ENCODE results near the gene ABHD17C. TPM values are rescaled to one million over a fixed set of nuclear protein-coding genes. Genes with fewer than 3 reads are reported as not detected.

The ABHD17C gene
- total RNA-seq, 1 experiment from 2014 or later = 42.2 TPM

DNA sequence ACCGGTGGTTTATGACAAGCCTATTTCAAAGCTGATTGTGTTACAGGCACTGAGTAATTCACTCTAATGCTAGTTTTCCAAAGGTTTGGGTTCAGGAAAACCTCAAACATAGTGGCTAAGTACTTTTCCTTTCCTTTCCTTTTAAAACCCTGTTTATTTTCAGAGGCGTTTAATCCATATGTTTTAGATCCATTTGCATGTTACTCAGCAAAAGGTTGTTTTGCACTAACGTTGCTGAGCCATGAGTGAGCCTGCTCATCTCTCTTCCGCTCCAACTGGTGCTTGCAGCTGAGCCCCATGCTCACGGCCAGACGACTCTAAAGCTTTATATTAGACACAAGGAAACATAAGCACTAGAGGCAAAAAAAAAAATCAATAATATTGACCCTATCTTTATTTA lies 93.4 kb downstream of the ABHD17C start:
- no peak overlapping the region for H3K4me2 ChIP-seq
- intact Hi-C loops (cut with micrococcal nuclease; ENCODE audit: unreplicated experiment) = no loop called here
- no peak overlapping the region for H3K27ac ChIP-seq
- BruUV-seq (replicated peaks) = no TSS peak
- H3K4me1 ChIP-seq (replicated peaks; ENCODE audit: insufficient read depth) = peaks cover 6% of the 10 kb centered on the region; the same call in 1 of the 2 replicates
- no peaks in the 10 kb centered on the region for H3K79me2 ChIP-seq (ENCODE audit: low read depth)
- no peaks in the 10 kb centered on the region for H3K9me2 ChIP-seq (ENCODE audit: insufficient read depth)
- POLR2A ChIA-PET (ENCODE audit: unreplicated experiment) = no interaction called here
- DNase-seq = no peak
- no peaks in the 10 kb centered on the region for H3K27me3 ChIP-seq (ENCODE audit: insufficient read depth, low read depth)
- TF ChIP-seq, protein P1, sequence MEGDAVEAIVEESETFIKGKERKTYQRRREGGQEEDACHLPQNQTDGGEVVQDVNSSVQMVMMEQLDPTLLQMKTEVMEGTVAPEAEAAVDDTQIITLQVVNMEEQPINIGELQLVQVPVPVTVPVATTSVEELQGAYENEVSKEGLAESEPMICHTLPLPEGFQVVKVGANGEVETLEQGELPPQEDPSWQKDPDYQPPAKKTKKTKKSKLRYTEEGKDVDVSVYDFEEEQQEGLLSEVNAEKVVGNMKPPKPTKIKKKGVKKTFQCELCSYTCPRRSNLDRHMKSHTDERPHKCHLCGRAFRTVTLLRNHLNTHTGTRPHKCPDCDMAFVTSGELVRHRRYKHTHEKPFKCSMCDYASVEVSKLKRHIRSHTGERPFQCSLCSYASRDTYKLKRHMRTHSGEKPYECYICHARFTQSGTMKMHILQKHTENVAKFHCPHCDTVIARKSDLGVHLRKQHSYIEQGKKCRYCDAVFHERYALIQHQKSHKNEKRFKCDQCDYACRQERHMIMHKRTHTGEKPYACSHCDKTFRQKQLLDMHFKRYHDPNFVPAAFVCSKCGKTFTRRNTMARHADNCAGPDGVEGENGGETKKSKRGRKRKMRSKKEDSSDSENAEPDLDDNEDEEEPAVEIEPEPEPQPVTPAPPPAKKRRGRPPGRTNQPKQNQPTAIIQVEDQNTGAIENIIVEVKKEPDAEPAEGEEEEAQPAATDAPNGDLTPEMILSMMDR (conservative IDR thresholded peaks at IDR 0.05) = no peak
- no peak for TF ChIP-seq EZH2 (IDR thresholded peaks at IDR 0.05; ENCODE audit: low read depth)
- no peak overlapping the region for H3K4me3 ChIP-seq
- no peaks in the 10 kb centered on the region for H4K20me1 ChIP-seq (ENCODE audit: insufficient read depth)
- H2AFZ ChIP-seq = no peak overlapping the region
- H3K36me3 ChIP-seq (ENCODE audit: low read depth) = peaks cover 21% of the 10 kb centered on the region; the same call in 1 of the 2 replicates
- H3F3A ChIP-seq (ENCODE audit: insufficient read depth, low read depth) = no peaks in the 10 kb centered on the region
- no peaks in the 10 kb centered on the region for H3K9me3 ChIP-seq (ENCODE audit: insufficient read depth, low read depth)
- CTCF ChIA-PET = no interaction called here

DNA sequence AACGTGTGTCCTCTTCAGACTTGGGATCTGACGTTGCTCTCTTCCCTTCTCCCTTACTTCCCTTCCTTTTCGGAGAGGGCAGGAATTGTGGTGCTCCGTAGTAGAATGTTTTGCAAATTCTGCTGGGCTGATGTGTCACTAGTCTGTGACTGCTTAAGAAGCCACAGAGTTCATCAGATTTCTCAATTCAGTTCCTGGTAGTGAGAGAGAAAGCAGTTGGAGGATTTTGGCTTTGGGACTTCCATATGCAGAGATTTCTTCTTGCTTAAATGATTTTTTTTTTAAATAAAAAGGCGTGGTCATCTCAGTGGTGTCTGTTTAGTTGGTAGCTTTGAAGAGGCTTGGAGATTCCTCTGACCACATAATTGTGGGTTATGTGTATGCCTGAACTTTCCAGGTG lies 94.2 kb downstream of the ABHD17C start:
- Histone ChIP-seq H3K79me2 (ENCODE audit: low read depth) (no peaks in the 10 kb centered on the region), H3K9me2 (ENCODE audit: insufficient read depth) (no peaks in the 10 kb centered on the region), H3K4me1 (replicated peaks; ENCODE audit: insufficient read depth) (peaks cover 6% of the 10 kb centered on the region; the same call in 1 of the 2 replicates), H3K9me3 (ENCODE audit: insufficient read depth, low read depth) (no peaks in the 10 kb centered on the region), H3K36me3 (ENCODE audit: low read depth) (peaks cover 16% of the 10 kb centered on the region; the same call in 1 of the 2 replicates), H2AFZ (no peak overlapping the region), H4K20me1 (ENCODE audit: insufficient read depth) (no peaks in the 10 kb centered on the region), H3K4me3 (no peak overlapping the region), H3F3A (ENCODE audit: insufficient read depth, low read depth) (no peaks in the 10 kb centered on the region), H3K4me2 (no peak overlapping the region), H3K27ac (no peak overlapping the region), H3K27me3 (ENCODE audit: insufficient read depth, low read depth) (no peaks in the 10 kb centered on the region)
- no TSS peak for BruUV-seq (replicated peaks)
- ChIA-PET POLR2A (ENCODE audit: unreplicated experiment) (no interaction called here), CTCF (no interaction called here)
- peak in 1 of 2 experiments; percentile 41 for DNase-seq
- TF ChIP-seq, protein P1 (conservative IDR thresholded peaks at IDR 0.05) = no peak
- no peak for TF ChIP-seq EZH2 (IDR thresholded peaks at IDR 0.05; ENCODE audit: low read depth)
- intact Hi-C loops (cut with micrococcal nuclease; ENCODE audit: unreplicated experiment) = no loop called here

DNA sequence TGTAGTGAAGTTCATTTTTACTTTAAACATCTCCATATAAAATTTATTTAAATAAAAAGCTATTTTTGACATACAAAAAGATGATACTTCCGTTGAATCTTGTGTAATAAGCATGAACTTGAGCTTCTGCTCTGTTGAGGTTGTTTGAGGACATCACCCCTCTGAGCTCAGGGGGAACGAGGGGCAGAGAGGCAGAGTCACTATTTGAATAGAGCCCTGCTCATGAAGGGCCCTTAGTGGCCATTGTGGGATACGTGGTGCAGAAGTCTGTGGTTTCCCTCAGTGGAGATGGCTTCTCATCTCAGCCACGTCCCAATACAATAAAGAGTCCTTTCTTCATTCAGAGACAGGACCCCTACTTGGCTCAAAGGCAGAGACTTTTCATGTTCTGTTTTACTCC lies 94.7 kb downstream of the ABHD17C start:
- no peak for DNase-seq
- Histone ChIP-seq H3F3A (ENCODE audit: insufficient read depth, low read depth) (no peaks in the 10 kb centered on the region), H3K4me2 (no peak overlapping the region), H3K4me3 (no peak overlapping the region), H4K20me1 (ENCODE audit: insufficient read depth) (no peaks in the 10 kb centered on the region), H3K27me3 (ENCODE audit: insufficient read depth, low read depth) (no peaks in the 10 kb centered on the region), H3K79me2 (ENCODE audit: low read depth) (no peaks in the 10 kb centered on the region), H3K27ac (no peak overlapping the region), H2AFZ (no peak overlapping the region), H3K36me3 (ENCODE audit: low read depth) (peaks cover 16% of the 10 kb centered on the region; the same call in 1 of the 2 replicates), H3K9me3 (ENCODE audit: insufficient read depth, low read depth) (no peaks in the 10 kb centered on the region), H3K4me1 (replicated peaks; ENCODE audit: insufficient read depth) (peaks cover 6% of the 10 kb centered on the region; the same call in 1 of the 2 replicates), H3K9me2 (ENCODE audit: insufficient read depth) (no peaks in the 10 kb centered on the region)
- POLR2A ChIA-PET (ENCODE audit: unreplicated experiment) = no interaction called here
- no peak for TF ChIP-seq EZH2 (IDR thresholded peaks at IDR 0.05; ENCODE audit: low read depth)
- TF ChIP-seq, protein P1 (conservative IDR thresholded peaks at IDR 0.05) = no peak
- CTCF ChIA-PET = no interaction called here
- intact Hi-C loops (cut with micrococcal nuclease; ENCODE audit: unreplicated experiment) = no loop called here
- no TSS peak for BruUV-seq (replicated peaks)

Data from PC-9 (cell line).